PC-3 (cell line): ENCODE measurements around the gene PDLIM7. TPM values are rescaled to one million over a fixed set of nuclear protein-coding genes. Genes with fewer than 3 reads are reported as not detected.

Experiments
- ATAC-seq: fragments of 200-7000 bp; cut with Tn5 transposase; 2 replicates; pipeline ENCODE4 v1.9.1; 2020; ENCODE audit warnings: mild to moderate bottlenecking, moderate library complexity
- BruUV-seq: library from RNA; stranded (reverse); fragments of 400-500 nt; replicated peaks from 2 replicates; lab custom pipeline; 2021; lab: Mats Ljungman, UMichigan
- CTCF ChIA-PET: fragments of 300-600 bp; sonication (Branson Sonifier 250); formaldehyde crosslinking; loops from one replicate; lab custom pipeline; 2022; ENCODE audit warnings: antibody characterized with exemption; lab: Charles Lee
- POLR2A ChIA-PET: fragments of 300-600 bp; sonication (Branson Sonifier 250); formaldehyde crosslinking; loops from one replicate; lab custom pipeline; 2022; ENCODE audit warnings: antibody characterized with exemption; ENCODE audit not compliant: unreplicated experiment; lab: Charles Lee
- DNase-seq: peaks from one replicate; pipeline ENCODE4 v3.0.0-alpha.2; 2015
- H2AFZ ChIP-seq: fragments of 300-600 bp; sonication (generic); 2 replicates; pipeline ENCODE4 v1.6.0; 2016; ENCODE audit warnings: antibody characterized with exemption, low read length
- H3F3A ChIP-seq: fragments of 300-600 bp; sonication (generic); one replicate; pipeline ENCODE4 v1.6.0; 2017; ENCODE audit warnings: antibody characterized with exemption, low read length, control low read depth, mild to moderate bottlenecking; ENCODE audit not compliant: unreplicated experiment
- H3K27ac ChIP-seq: fragments of 300-600 bp; sonication (generic); 2 replicates; pipeline ENCODE4 v1.5.1; 2016; ENCODE audit warnings: mild to moderate bottlenecking, low read length
- H3K27me3 ChIP-seq: fragments of 300-600 bp; sonication (generic); 2 replicates; pipeline ENCODE4 v1.6.1; 2016; ENCODE audit warnings: low read length, mixed read lengths
- H3K36me3 ChIP-seq: fragments of 300-600 bp; sonication (generic); 2 replicates; pipeline ENCODE4 v1.6.1; 2016; ENCODE audit warnings: low read depth, mixed run types, low read length, mixed read lengths
- H3K4me1 ChIP-seq: fragments of 300-600 bp; sonication (generic); 2 replicates; pipeline ENCODE4 v1.5.1; 2016; ENCODE audit warnings: low read length; ENCODE audit not compliant: insufficient read depth
- H3K4me2 ChIP-seq: fragments of 300-600 bp; sonication (generic); 2 replicates; pipeline ENCODE4 v1.6.0; 2016; ENCODE audit warnings: low read length
- H3K4me3 ChIP-seq: fragments of 300-600 bp; sonication (generic); 2 replicates; pipeline ENCODE4 v1.5.1; 2016; ENCODE audit warnings: mild to moderate bottlenecking, low read length, mixed read lengths
- H3K79me2 ChIP-seq: fragments of 300-600 bp; sonication (generic); 2 replicates; pipeline ENCODE4 v1.6.1; 2017; ENCODE audit warnings: low read length, mixed read lengths
- H3K9ac ChIP-seq: fragments of 300-600 bp; sonication (generic); 2 replicates; pipeline ENCODE4 v1.6.0; 2016; ENCODE audit warnings: mild to moderate bottlenecking, low read length
- H3K9me2 ChIP-seq: fragments of 300-600 bp; sonication (generic); replicated peaks from 2 replicates; pipeline ENCODE4 v1.6.1; 2016; ENCODE audit warnings: mixed run types, low read length, mixed read lengths
- H3K9me3 ChIP-seq: fragments of 300-600 bp; sonication (generic); 2 replicates; pipeline ENCODE4 v1.6.1; 2016; ENCODE audit warnings: low read length, mixed read lengths
- H4K20me1 ChIP-seq: fragments of 300-600 bp; sonication (generic); 2 replicates; pipeline ENCODE4 v1.6.1; 2016; ENCODE audit warnings: low read length, mixed read lengths
- CTCF ChIP-seq: fragments of 300-600 bp; sonication (generic); conservative IDR thresholded peaks from 2 replicates; pipeline ENCODE4 v1.5.1; 2017; ENCODE audit warnings: antibody characterized with exemption, low read depth, mild to moderate bottlenecking, low read length
- EZH2 ChIP-seq: fragments of 300-600 bp; sonication (generic); IDR thresholded peaks from one replicate; pipeline ENCODE4 v1.6.1; 2017; ENCODE audit warnings: antibody characterized with exemption, mild to moderate bottlenecking, low read length; ENCODE audit not compliant: unreplicated experiment
- EZH2phosphoT487 ChIP-seq: fragments of 300-600 bp; sonication (generic); IDR thresholded peaks from 2 replicates; pipeline ENCODE4 v1.6.1; 2018; ENCODE audit warnings: mild to moderate bottlenecking, antibody characterized with exemption, low read length, borderline replicate concordance
- intact Hi-C: fragments of 100-400 bp; cut with micrococcal nuclease; formaldehyde crosslinking; loops from 2 replicates; pipeline ENCODE4 v1.9.0; 2023
- total RNA-seq: library from RNA; depleted of rRNA; stranded (reverse); fragments of >200 nt; gene quantifications from 2 replicates; pipeline ENCODE4 v1.2.3, GENCODE V29; 2014

The PDLIM7 gene
- total RNA-seq, 1 experiment from 2014 or later = 159 TPM

GRCh38 chr5:177537389-177538361 lies 40.3 kb upstream of the PDLIM7 start:
- peaks cover 4% of the 10 kb centered on the region for H3F3A ChIP-seq
- H3K9me3 ChIP-seq = no peaks in the 10 kb centered on the region
- H2AFZ ChIP-seq = no peak overlapping the region
- CTCF ChIA-PET = interaction anchor here (0.6 to 1.2 kb wide), 3 partner anchors 9 to 40 kb away, joined by 3 to 7 read pairs (median 5); partner anchors contain the start of gene PDLIM7
- peaks cover 34% of the 10 kb centered on the region for H3K36me3 ChIP-seq
- ATAC-seq (peak; percentile 97), DNase-seq (peak; percentile 51)
- no peaks in the 10 kb centered on the region for H3K9me2 ChIP-seq
- POLR2A ChIA-PET = interaction anchor here (0.6 to 1.1 kb wide), 4 partner anchors 9 to 401 kb away, joined by 3 to 6 read pairs (median 4); no protein-coding TSS in a partner anchor
- H3K27ac ChIP-seq = peak overlapping the region; percentile 75
- H3K79me2 ChIP-seq = peaks cover 25% of the 10 kb centered on the region
- H3K4me2 ChIP-seq = peak overlapping the region; percentile 30; the same call in 1 of the 2 replicates
- no TSS peak for BruUV-seq
- H3K4me3 ChIP-seq = no peak overlapping the region
- 0 out of 2 replicates have a peak, but pooled peaks cover 3% of the 10 kb centered on the region for H4K20me1 ChIP-seq
- no peaks in the 10 kb centered on the region for H3K27me3 ChIP-seq
- intact Hi-C loops = no loop called here
- H3K4me1 ChIP-seq = peaks cover 12% of the 10 kb centered on the region
- TF ChIP-seq EZH2phosphoT487 = no peak
- TF ChIP-seq EZH2 = no peak
- TF ChIP-seq CTCF = no peak
- peak overlapping the region; percentile 37; the same call in 1 of the 2 replicates for H3K9ac ChIP-seq

- no peak for ATAC-seq
- H3K27me3 ChIP-seq = no peaks in the 10 kb centered on the region
- H4K20me1 ChIP-seq = 0 out of 2 replicates have a peak, but pooled peaks cover 3% of the 10 kb centered on the region
- no peak overlapping the region for H3K27ac ChIP-seq
- H3K4me2 ChIP-seq = no peak overlapping the region
- intact Hi-C loops = no loop called here
- no peaks in the 10 kb centered on the region for H3F3A ChIP-seq
- H3K9ac ChIP-seq = no peak overlapping the region
- H3K79me2 ChIP-seq = peaks cover 14% of the 10 kb centered on the region; the same call in 1 of the 2 replicates
- ChIA-PET CTCF (no interaction called here), POLR2A (no interaction called here)
- TF ChIP-seq EZH2 = no peak
- no peak for TF ChIP-seq EZH2phosphoT487
- no peak for TF ChIP-seq CTCF
- H3K36me3 ChIP-seq = peaks cover 31% of the 10 kb centered on the region
- BruUV-seq = no TSS peak
- peaks cover 19% of the 10 kb centered on the region for H3K4me1 ChIP-seq
- no peak overlapping the region for H2AFZ ChIP-seq
- DNase-seq = no peak
- no peak overlapping the region for H3K4me3 ChIP-seq
- no peaks in the 10 kb centered on the region for H3K9me3 ChIP-seq
- H3K9me2 ChIP-seq = no peaks in the 10 kb centered on the region
These were observed 39.0 kb upstream of the PDLIM7 start for GRCh38 chr5:177536386-177536785.
